Adrenal gland (tissue), 5 donors: ENCODE results near the gene UGT1A10.

Experiments used
- CTCF ChIP-seq, 6 experiments: fragments of 450-650 bp in 4 of 6; fragments of 200-600 bp in 2 of 6; sonication (generic) in 1 of 6; IDR thresholded peaks; 1 replicate in 5 of 6; 2 replicates in 1 of 6; pipeline versions ENCODE4 v1.5.1 to v1.8.0; 2016 to 2021; ENCODE audit warnings: antibody characterized with exemption in 6 of 6, mild to moderate bottlenecking in 2 of 6, moderate library complexity in 1 of 6
- POLR2A ChIP-seq, 2 donors: fragments of 450-650 bp; IDR thresholded peaks; one replicate each; pipeline ENCODE4 v1.6.1; 2017; ENCODE audit warnings: antibody characterized with exemption in 2 of 2, mild to moderate bottlenecking in 2 of 2, moderate library complexity in 1 of 2
- donor health status: DM: no; HTN: no; CAD: no.

DNA sequence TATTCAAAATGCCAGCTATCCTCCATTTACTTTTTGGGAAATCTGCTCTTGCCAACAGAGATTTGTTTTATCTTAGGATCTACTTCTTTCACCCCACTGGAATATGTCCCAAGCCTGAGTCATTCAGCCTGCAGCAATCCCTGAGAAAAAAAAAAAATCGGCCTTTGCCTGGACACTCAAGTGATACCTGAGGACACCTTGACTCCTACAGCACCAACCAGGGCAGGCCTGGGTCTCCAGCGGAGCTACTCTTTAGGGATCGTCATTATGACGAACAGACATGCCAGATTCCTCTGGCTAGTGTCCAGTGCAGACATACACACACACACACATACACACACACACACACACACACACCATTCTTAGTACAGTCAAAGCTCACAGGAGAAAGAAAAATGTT, 54.2 kb downstream of the UGT1A10 start:
- TF ChIP-seq CTCF (IDR thresholded peaks at IDR 0.05) = no peak
- TF ChIP-seq POLR2A (IDR thresholded peaks at IDR 0.05) = no peak
